ENCODE results near the gene DCXR.

GRCh38 chr17:81993729-81994592 lies 43.5 kb downstream of the DCXR start:
- TF ChIP-seq CTCF (IDR thresholded peaks at IDR 0.05) (no peak), EZH2 (IDR thresholded peaks at IDR 0.05) (no peak), EZH2phosphoT487 (IDR thresholded peaks at IDR 0.05) (no peak)

All from neural progenitor cell (in vitro differentiated cells).